ENCODE measurements around the gene TRPV3.

The TRPV3 gene

DNA sequence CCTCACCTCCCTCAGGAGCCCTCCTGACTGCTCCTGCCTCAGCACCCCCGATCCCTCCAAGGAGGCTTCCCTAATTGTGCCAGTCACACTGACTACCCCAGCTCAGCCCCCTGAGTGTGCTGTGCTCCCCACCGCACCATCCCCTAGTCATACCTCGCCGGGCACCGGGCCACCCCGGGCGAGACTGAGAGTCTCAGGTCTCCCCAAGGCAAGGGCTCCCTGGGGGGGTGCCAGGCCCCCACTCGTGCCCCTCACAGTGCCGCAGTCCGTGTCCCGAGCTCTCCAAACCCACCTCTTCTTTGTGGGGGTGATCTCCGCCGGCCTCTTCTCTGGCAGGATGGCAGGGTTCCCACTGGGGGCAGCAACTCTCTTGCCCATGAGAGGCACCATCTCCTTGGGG is 3.2 kb downstream of the TRPV3 start:
- TF ChIP-seq CTCF (IDR thresholded peaks at IDR 0.05; ENCODE audit: insufficient read depth, low read depth, low read length, missing control alignments), result no peak
- DNase-seq (ENCODE audit: low read depth), result no peak
- H3K4me3 ChIP-seq (ENCODE audit: low read length), result no peak overlapping the region

DNA sequence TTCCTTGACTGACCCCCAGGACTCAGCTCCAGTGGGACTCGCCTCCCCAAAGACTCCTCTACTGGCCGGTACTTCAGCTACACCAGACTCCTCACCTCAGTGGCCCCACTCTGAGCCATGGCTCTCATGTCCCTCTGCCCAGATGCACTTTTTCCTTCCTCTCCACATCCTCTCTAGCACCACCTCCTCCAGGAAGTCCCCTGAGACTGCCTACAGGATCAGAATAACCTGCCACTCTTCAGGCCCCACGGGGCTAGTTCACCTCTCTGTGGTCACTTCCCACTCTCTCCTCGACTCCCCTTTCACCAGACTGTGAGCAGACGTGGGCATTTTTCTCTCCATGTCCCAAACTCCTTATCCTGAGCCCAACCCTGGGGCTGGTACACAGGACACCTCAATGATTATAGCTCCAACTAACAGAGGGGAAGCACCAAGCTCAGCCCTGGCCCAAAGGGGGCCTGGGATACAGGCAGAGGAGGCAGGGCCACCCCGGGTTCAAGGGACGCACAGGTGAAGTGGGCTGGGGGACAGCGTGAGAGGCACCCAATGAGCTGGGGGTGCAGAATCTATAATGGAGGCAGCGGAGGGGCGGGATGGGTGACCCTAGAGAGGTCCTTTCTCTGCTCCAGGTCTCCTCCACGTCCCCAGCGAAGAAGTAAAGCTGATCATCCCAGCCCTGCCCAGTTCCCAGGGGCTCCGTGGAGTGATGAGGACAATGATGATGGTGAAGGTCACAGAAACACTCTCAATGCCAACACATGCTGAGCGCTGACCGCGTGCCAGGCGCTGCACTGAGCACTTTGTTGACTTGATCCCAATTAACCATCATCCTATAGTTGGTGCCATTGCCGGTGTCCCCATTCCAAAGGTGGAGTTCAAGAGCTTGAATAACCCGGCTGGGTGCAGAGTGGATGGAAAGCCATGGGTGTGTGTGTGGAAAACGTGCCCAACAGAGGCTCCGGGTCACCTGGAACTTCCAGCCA is 3.9 kb downstream of the TRPV3 start:
- no peak overlapping the region for H3K4me3 ChIP-seq (ENCODE audit: low read length)
- DNase-seq (ENCODE audit: low read depth), result no peak
- no peak for TF ChIP-seq CTCF (IDR thresholded peaks at IDR 0.05; ENCODE audit: insufficient read depth, low read depth, low read length, missing control alignments)

GRCh38 chr17:3552916-3553315 is 4.7 kb downstream of the TRPV3 start:
- no peak for DNase-seq (ENCODE audit: low read depth)
- H3K4me3 ChIP-seq (ENCODE audit: low read length), result no peak overlapping the region
- no peak for TF ChIP-seq CTCF (IDR thresholded peaks at IDR 0.05; ENCODE audit: insufficient read depth, low read depth, low read length, missing control alignments)

DNA sequence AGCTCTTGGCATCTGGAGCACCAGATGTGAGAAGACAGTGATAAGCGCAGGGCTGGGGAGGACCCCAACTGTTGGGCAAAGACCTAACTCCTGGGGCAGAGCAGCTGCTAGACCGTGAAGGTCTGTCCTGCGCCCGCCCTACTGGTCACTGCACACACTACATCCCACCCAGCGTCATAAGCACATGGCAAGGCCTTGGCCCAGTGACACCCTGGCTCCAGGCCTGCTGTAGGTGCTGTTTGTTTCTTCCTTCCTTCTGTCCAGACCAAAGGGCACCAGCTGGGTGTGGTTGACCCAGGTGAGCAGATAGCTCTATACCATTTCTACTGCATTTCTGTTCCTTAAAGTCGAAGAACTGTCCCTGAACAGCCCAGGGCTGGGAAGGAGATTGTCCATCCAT is 6.4 kb downstream of the TRPV3 start:
- no peak for TF ChIP-seq CTCF (IDR thresholded peaks at IDR 0.05; ENCODE audit: insufficient read depth, low read depth, low read length, missing control alignments)
- no peak for DNase-seq (ENCODE audit: low read depth)
- H3K4me3 ChIP-seq (ENCODE audit: low read length), result no peak overlapping the region

DNA sequence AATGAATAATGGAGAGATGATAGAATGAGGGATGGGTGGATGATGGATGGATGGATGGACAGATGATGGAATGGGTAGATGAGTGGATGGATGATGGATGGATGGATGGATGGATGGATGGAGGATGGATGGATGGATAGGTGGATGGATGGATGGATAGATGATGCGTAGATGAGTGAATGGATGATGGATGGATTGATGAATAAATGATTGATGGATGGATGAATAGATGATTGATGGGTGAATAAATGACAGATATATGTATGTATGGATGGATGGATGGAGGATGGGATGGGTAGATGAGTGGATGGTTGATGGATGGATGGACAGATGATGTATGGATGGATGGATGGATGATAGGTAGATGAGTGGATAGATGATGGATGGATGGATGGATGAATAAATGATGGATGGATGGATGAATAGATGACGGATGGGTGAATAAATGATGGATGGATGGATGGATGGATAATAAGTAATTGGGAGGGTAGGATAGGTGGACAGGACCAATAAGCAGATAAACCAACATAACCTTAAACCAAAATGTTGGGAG is 7.9 kb downstream of the TRPV3 start:
- H3K4me3 ChIP-seq (ENCODE audit: low read length), result no peak overlapping the region
- TF ChIP-seq CTCF (IDR thresholded peaks at IDR 0.05; ENCODE audit: insufficient read depth, low read depth, low read length, missing control alignments), result no peak
- DNase-seq (ENCODE audit: low read depth), result no peak

DNA sequence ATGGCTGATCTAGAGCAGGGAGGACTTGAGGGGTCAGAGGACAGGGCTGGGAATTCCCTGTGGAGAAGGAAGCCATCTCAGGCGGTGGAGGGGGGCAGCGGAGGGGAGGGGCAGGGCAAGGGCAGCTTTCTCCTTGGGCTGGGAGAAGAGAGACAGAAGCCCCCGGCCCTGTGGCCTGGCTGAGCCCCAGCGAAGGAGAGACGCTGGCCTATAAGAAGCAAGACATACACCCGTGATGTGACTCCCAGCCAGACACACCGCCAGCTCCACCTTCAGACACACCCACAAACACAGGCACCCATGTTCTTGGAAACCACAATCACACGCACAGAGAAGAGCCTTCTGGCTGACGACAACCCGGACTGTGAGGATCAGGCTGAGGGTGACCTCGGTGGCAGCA is 10.0 kb downstream of the TRPV3 start:
- TF ChIP-seq CTCF (IDR thresholded peaks at IDR 0.05; ENCODE audit: insufficient read depth, low read depth, low read length, missing control alignments), result no peak
- no peak overlapping the region for H3K4me3 ChIP-seq (ENCODE audit: low read length)
- no peak for DNase-seq (ENCODE audit: low read depth)

All from epithelial cell of esophagus (primary cell).